Neural crest cell (in vitro differentiated cells): ENCODE results near the gene PNMT. TPM values are rescaled to one million over a fixed set of nuclear protein-coding genes. Genes with fewer than 3 reads are reported as not detected.

Experiments
- DNase-seq: peaks from one replicate; pipeline ENCODE4 v3.0.0; 2021; ENCODE audit warnings: low read depth, mixed read lengths, low spot score
- H3K27ac Mint-ChIP-seq: one replicate; pipeline ENCODE4 v1.8.0; 2021; ENCODE audit warnings: mild to moderate bottlenecking, mixed read lengths; ENCODE audit not compliant: unreplicated experiment
- H3K27me3 Mint-ChIP-seq: 2 replicates; pipeline ENCODE4 v1.8.0; 2021; ENCODE audit warnings: low read depth, mild to moderate bottlenecking, mixed read lengths
- H3K36me3 Mint-ChIP-seq: 2 replicates; pipeline ENCODE4 v1.8.0; 2021; ENCODE audit warnings: low read depth, mild to moderate bottlenecking, mixed read lengths
- H3K4me1 Mint-ChIP-seq: 2 replicates; pipeline ENCODE4 v1.8.0; 2021; ENCODE audit warnings: mixed read lengths
- H3K4me3 Mint-ChIP-seq: one replicate; pipeline ENCODE4 v1.8.0; 2021; ENCODE audit warnings: mild to moderate bottlenecking, mixed read lengths
- H3K9me3 Mint-ChIP-seq: 2 replicates; pipeline ENCODE4 v1.8.0; 2021; ENCODE audit warnings: mixed read lengths
- total RNA-seq: library from RNA; stranded (reverse); gene quantifications from 2 replicates; pipeline ENCODE4 v1.2.1, GENCODE V29; 2021
- TF ChIP-seq, protein P1 (sequence below): fragments of 200-600 bp; sonication (generic); conservative IDR thresholded peaks from 2 replicates; pipeline ENCODE4 v1.5.0; 2021; ENCODE audit warnings: antibody characterized with exemption, mild to moderate bottlenecking

The PNMT gene
- total RNA-seq, 1 donor from 2014 or later = 0.84 TPM

- peak overlapping the region; percentile 94 for H3K4me3 Mint-ChIP-seq
- H3K4me1 Mint-ChIP-seq = peaks cover 41% of the 10 kb centered on the region
- H3K27ac Mint-ChIP-seq = peak overlapping the region; percentile 11
Measured at GRCh38 chr17:39636587-39636926, 31.7 kb upstream of the PNMT start.

DNA sequence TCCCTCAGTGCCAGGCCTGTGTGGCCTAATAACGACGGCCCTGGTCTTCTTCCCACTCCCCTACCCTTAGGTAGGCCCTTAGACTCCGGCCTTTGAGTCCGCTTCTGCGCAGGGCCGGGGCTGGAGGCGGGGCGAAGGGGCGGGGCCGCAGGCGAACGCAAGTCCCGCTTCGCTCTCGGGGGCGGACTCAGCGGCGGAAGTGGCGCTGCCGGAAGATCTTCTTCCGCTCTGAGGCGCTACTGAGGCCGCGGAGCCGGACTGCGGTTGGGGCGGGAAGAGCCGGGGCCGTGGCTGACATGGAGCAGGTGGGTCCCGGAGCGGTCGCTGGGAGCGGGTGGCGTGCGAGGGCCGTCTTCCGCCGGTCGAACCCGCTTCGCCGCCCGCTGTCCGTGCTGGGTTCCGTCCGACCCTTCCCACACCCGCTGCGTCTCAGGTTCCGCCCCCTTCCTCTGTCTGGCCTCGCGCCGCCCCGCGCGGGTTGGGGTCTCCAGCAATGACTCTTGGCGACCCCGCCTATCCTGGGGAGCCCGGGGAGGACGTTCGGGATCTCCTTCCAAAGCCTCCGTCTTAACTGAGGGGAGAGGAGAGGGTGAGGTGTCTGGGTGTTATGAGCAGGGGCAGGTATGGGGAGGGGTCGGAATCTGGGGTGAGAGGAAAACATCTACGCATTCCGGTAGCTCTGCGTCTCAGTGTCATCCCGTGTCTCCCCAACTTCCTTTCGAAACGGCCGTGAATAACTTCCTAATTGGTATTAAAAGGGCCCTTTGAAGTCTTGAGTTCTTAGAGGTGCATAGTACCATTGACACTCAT, 31.1 kb upstream of the PNMT start, which contains the start of gene STARD3:
Gene STARD3, plus strand, starts transcription at position 218 of the 810 bp plus-strand sequence. CDS start 16,388 bp downstream, outside the sequence.
- H3K36me3 Mint-ChIP-seq = no peaks in the 10 kb centered on the region
- TF ChIP-seq, protein P1, sequence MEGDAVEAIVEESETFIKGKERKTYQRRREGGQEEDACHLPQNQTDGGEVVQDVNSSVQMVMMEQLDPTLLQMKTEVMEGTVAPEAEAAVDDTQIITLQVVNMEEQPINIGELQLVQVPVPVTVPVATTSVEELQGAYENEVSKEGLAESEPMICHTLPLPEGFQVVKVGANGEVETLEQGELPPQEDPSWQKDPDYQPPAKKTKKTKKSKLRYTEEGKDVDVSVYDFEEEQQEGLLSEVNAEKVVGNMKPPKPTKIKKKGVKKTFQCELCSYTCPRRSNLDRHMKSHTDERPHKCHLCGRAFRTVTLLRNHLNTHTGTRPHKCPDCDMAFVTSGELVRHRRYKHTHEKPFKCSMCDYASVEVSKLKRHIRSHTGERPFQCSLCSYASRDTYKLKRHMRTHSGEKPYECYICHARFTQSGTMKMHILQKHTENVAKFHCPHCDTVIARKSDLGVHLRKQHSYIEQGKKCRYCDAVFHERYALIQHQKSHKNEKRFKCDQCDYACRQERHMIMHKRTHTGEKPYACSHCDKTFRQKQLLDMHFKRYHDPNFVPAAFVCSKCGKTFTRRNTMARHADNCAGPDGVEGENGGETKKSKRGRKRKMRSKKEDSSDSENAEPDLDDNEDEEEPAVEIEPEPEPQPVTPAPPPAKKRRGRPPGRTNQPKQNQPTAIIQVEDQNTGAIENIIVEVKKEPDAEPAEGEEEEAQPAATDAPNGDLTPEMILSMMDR = no peak
- DNase-seq = peak; percentile 87
- peaks cover 45% of the 10 kb centered on the region for H3K4me1 Mint-ChIP-seq
- H3K27me3 Mint-ChIP-seq = peaks cover 18% of the 10 kb centered on the region
- peak within 1 kb of the TSS; percentile 94 for H3K4me3 Mint-ChIP-seq
- no peaks in the 10 kb centered on the region for H3K9me3 Mint-ChIP-seq
- peak within 1 kb of the TSS; percentile 90 for H3K27ac Mint-ChIP-seq

More at GRCh38 chr17:39636587-39636926, 31.7 kb upstream of the PNMT start:
- DNase-seq = no peak
- H3K9me3 Mint-ChIP-seq = no peaks in the 10 kb centered on the region
- TF ChIP-seq, protein P1 = no peak
- peaks cover 23% of the 10 kb centered on the region for H3K27me3 Mint-ChIP-seq
- H3K36me3 Mint-ChIP-seq = no peaks in the 10 kb centered on the region

DNA sequence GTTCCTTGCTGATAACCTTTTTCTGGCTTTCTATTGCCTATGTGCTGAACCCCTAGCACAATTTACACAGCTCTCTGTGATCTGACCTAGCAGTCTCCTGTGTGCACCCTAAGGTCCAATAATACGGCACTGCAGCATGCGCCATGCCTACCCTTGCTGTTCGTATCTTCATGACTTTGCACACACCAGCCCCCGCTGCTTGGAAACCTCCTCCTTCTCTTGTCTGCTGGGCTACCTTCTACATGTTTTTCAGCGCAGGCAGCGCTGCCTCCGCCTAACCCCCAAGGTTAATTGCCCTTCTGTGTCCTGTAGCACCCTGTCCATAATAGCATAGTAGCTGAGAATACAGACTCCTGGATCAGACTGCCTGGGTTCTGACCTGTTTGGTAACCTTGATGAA, 29.9 kb upstream of the PNMT start:
- Mint-ChIP-seq H3K4me1 (peaks cover 49% of the 10 kb centered on the region), H3K27me3 (peaks cover 7% of the 10 kb centered on the region), H3K4me3 (peak overlapping the region; percentile 94), H3K27ac (no peak overlapping the region), H3K9me3 (no peaks in the 10 kb centered on the region), H3K36me3 (no peaks in the 10 kb centered on the region)
- DNase-seq = no peak
- TF ChIP-seq, protein P1 = no peak

- H3K4me3 Mint-ChIP-seq = peak overlapping the region; percentile 77
Measured at GRCh38 chr17:39639043-39639442, 29.2 kb upstream of the PNMT start.

GRCh38 chr17:39639566-39640458, 28.4 kb upstream of the PNMT start:
- H3K4me1 Mint-ChIP-seq = peaks cover 43% of the 10 kb centered on the region
- TF ChIP-seq, protein P1 = no peak

More at GRCh38 chr17:39639043-39639442, 29.2 kb upstream of the PNMT start:
- DNase-seq = no peak
- Mint-ChIP-seq H3K27me3 (peaks cover 4% of the 10 kb centered on the region), H3K36me3 (no peaks in the 10 kb centered on the region), H3K27ac (no peak overlapping the region), H3K9me3 (no peaks in the 10 kb centered on the region), H3K4me1 (peaks cover 49% of the 10 kb centered on the region)
- TF ChIP-seq, protein P1 = no peak

More at GRCh38 chr17:39639566-39640458, 28.4 kb upstream of the PNMT start:
- Mint-ChIP-seq H3K9me3 (no peaks in the 10 kb centered on the region), H3K36me3 (no peaks in the 10 kb centered on the region), H3K27me3 (no peaks in the 10 kb centered on the region), H3K27ac (peak overlapping the region; percentile 84), H3K4me3 (peak overlapping the region; percentile 77)
- no peak for DNase-seq
